ENCODE results near the gene OPCML. TPM values are rescaled to one million over a fixed set of nuclear protein-coding genes. Genes with fewer than 3 reads are reported as not detected.

The OPCML gene
- total and polyA plus RNA-seq, 2 experiments from 2014 or later: 1.2 to 4.4 TPM

- TF ChIP-seq ZNF114 (CRISPR knock-in tag; IDR thresholded peaks at IDR 0.05) (no peak), REST (IDR thresholded peaks at IDR 0.05; ENCODE audit: unreplicated experiment) (no peak), ZNF331 (CRISPR knock-in tag; IDR thresholded peaks at IDR 0.05; ENCODE audit: low read depth) (no peak), CREB1 (CRISPR knock-in tag; IDR thresholded peaks at IDR 0.05; ENCODE audit: low read depth) (no peak), ETS1 (IDR thresholded peaks at IDR 0.05) (no peak), JUNB (IDR thresholded peaks at IDR 0.05; ENCODE audit: unreplicated experiment) (no peak)
Observed at GRCh38 chr11:132686886-132687285, 845.4 kb downstream of the OPCML start (continued).

GRCh38 chr11:132685174-132685611 is 847.1 kb downstream of the OPCML start:
- no peak overlapping the region for H3K27ac ChIP-seq (ENCODE audit: low read depth)
- no peaks in the 10 kb centered on the region for H3K36me3 Mint-ChIP-seq (ENCODE audit: low read depth)
- no peak overlapping the region for H3K4me2 ChIP-seq
- no peak overlapping the region for H3K4me3 ChIP-seq
- no peaks in the 10 kb centered on the region for H3K27me3 Mint-ChIP-seq (ENCODE audit: insufficient read depth, low read depth, poor library complexity)
- H3K27ac Mint-ChIP-seq: no peak overlapping the region
- peaks cover 11% of the 10 kb centered on the region for H3K4me1 Mint-ChIP-seq
- H3F3A ChIP-seq (replicated peaks; ENCODE audit: low read depth): no peaks in the 10 kb centered on the region
- H3K9me3 Mint-ChIP-seq: no peaks in the 10 kb centered on the region
- H2AFZ ChIP-seq: no peak overlapping the region
- no peaks in the 10 kb centered on the region for H3K9me2 ChIP-seq (ENCODE audit: insufficient read depth)
- H3K4me3 Mint-ChIP-seq: no peak overlapping the region
- no peaks in the 10 kb centered on the region for H3K36me3 ChIP-seq (ENCODE audit: insufficient read depth)
- H3K27me3 ChIP-seq (ENCODE audit: insufficient read depth): no peaks in the 10 kb centered on the region
- no peaks in the 10 kb centered on the region for H3K79me2 ChIP-seq (replicated peaks; ENCODE audit: insufficient read depth)
- ATAC-seq: no peak
- no peak for DNase-seq (ENCODE audit: low spot score)
- no peaks in the 10 kb centered on the region for H4K20me1 ChIP-seq (replicated peaks; ENCODE audit: insufficient read depth)
- H3K4me1 ChIP-seq (ENCODE audit: insufficient read depth): peaks cover 7% of the 10 kb centered on the region; the same call in 1 of the 2 replicates
- no peak for TF ChIP-seq ZNF462 (CRISPR knock-in tag; IDR thresholded peaks at IDR 0.05)
- no peak for TF ChIP-seq STAT1 (IDR thresholded peaks at IDR 0.05; ENCODE audit: unreplicated experiment)
- no peak for TF ChIP-seq NANOG (IDR thresholded peaks at IDR 0.05; ENCODE audit: borderline replicate concordance)
- no peak for TF ChIP-seq CREB1 (CRISPR knock-in tag; IDR thresholded peaks at IDR 0.05; ENCODE audit: low read depth)
- no peak for TF ChIP-seq ZNF114 (CRISPR knock-in tag; IDR thresholded peaks at IDR 0.05)
- TF ChIP-seq ZNF331 (CRISPR knock-in tag; IDR thresholded peaks at IDR 0.05; ENCODE audit: low read depth): no peak
- no peak for TF ChIP-seq ETS1 (IDR thresholded peaks at IDR 0.05)
- no peak for TF ChIP-seq POLR2AphosphoS5 (IDR thresholded peaks at IDR 0.05; ENCODE audit: low read depth)

All from GM23338 (cell line).